Dedifferentiated amniotic fluid mesenchymal stem cell (primary cell): ENCODE data around the gene IFITM5.
"Not testable (repeated sequence)": the region's sequence is repeated elsewhere in the genome, so short reads cannot be mapped to it uniquely, and the experiment has no call there.

Source experiments
- DNase-seq: peaks from one replicate; pipeline ENCODE4 v3.0.0-alpha.2; 2016; ENCODE audit errors: extremely low spot score

Gene IFITM5

GRCh38 chr11:284105-285020 lies 15.0 kb downstream of the IFITM5 start:
- DNase-seq = no peak

- no peak for DNase-seq
Measured at GRCh38 chr11:283405-284104, 15.8 kb downstream of the IFITM5 start.

GRCh38 chr11:282630-283360 lies 16.5 kb downstream of the IFITM5 start:
- no peak for DNase-seq

GRCh38 chr11:282171-282570 lies 17.2 kb downstream of the IFITM5 start:
- no peak for DNase-seq

- no peak for DNase-seq
Measured at GRCh38 chr11:281486-282161, 17.7 kb downstream of the IFITM5 start.

- no peak for DNase-seq
Measured at GRCh38 chr11:280706-281485, 18.4 kb downstream of the IFITM5 start.

- no peak for DNase-seq
Measured at GRCh38 chr11:279966-280705, 19.2 kb downstream of the IFITM5 start.

- no peak for DNase-seq
Measured at GRCh38 chr11:279040-279965, 20.0 kb downstream of the IFITM5 start.

- no peak for DNase-seq
Measured at GRCh38 chr11:278001-278951, 21.1 kb downstream of the IFITM5 start, which contains the start of gene NLRP6. TSS of gene NLRP6 (plus strand) at chr11:278407. CDS start at chr11:278570, 163 bp downstream.

GRCh38 chr11:276219-276618 lies 23.1 kb downstream of the IFITM5 start:
- no peak for DNase-seq

- DNase-seq = no peak
Measured at GRCh38 chr11:272931-273198, 26.5 kb downstream of the IFITM5 start.

- no peak for DNase-seq
Measured at GRCh38 chr11:272195-272930, 27.0 kb downstream of the IFITM5 start.

- no peak for DNase-seq
Measured at GRCh38 chr11:271319-271715, 28.0 kb downstream of the IFITM5 start.

- no peak for DNase-seq
Measured at GRCh38 chr11:270451-271318, 28.6 kb downstream of the IFITM5 start.

- DNase-seq = no peak
Measured at GRCh38 chr11:269146-269890, 30.0 kb downstream of the IFITM5 start.

- DNase-seq = not testable (repeated sequence)
Measured at GRCh38 chr11:268716-269145, 30.6 kb downstream of the IFITM5 start.
